Measurements from ENCODE around the gene PLA2G2D. TPM values are rescaled to one million over a fixed set of nuclear protein-coding genes. Genes with fewer than 3 reads are reported as not detected.

PLA2G2D gene
- polyA plus RNA-seq, 1 donor: 0.05 TPM

DNA sequence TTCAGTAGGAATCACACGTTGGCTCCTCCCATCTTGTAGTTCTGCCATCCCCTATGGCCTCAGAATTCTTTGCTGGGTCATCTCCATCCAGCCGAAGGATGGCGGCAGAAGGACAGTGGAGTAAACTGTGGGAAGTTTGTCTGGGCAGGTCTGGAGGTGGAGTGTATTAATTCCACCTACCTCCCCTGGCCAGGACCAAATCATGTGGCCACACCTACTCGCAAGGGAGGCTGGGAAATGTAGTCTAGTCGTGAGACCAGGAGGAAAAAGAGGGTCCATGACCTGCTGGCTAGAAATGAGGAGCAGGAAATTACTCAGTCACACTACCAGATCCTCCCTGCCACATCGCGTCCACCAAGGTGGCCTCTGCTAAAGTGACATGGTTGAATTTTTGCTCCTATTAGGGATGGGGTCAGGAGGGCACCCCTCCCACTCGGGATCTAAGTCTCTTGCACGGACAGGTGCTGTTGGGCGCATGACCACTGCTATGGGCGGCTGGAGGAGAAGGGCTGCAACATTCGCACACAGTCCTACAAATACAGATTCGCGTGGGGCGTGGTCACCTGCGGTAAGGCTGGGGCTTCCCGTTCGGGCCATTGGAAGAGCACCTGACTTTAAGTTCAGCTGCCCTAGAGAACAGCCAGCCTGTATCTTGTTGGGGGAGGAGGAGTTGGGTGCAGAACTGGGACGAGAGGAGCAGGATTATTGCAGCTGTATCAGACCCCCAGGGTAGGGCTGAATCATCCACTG lies 29.8 kb downstream of the PLA2G2D start:
- no peak for DNase-seq (ENCODE audit: low read depth)

DNA sequence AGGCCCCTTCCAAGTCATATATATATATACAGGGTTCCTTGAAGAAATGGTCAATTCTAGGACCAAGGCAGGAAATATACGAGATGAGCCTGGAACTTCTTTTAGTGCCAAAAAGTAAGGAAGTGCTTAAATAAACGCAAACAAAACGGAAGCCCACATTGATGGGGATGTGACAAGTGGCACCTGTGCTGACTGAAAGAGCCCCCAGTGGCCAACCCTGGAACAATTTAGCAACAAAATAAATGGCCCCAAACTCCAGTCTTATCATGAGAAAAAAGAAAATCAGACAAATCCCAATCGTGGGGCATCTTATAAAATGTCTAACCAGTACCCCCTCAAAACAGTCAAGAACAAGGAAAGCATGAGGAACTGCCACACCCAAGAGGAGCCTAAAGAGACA lies 31.7 kb downstream of the PLA2G2D start:
- no peak for DNase-seq (ENCODE audit: low read depth)

GRCh38 chr1:20086800-20087199 lies 32.5 kb downstream of the PLA2G2D start:
- DNase-seq (ENCODE audit: low read depth): no peak

GRCh38 chr1:20083178-20083944 lies 36.0 kb downstream of the PLA2G2D start:
- no peak for DNase-seq (ENCODE audit: low read depth)

GRCh38 chr1:20082772-20083171 lies 36.6 kb downstream of the PLA2G2D start:
- no peak for DNase-seq (ENCODE audit: low read depth)

GRCh38 chr1:20081353-20081810 lies 38.0 kb downstream of the PLA2G2D start:
- no peak for DNase-seq (ENCODE audit: low read depth)

- DNase-seq (ENCODE audit: low read depth): no peak
Observed at GRCh38 chr1:20080441-20081352, 38.6 kb downstream of the PLA2G2D start.

DNA sequence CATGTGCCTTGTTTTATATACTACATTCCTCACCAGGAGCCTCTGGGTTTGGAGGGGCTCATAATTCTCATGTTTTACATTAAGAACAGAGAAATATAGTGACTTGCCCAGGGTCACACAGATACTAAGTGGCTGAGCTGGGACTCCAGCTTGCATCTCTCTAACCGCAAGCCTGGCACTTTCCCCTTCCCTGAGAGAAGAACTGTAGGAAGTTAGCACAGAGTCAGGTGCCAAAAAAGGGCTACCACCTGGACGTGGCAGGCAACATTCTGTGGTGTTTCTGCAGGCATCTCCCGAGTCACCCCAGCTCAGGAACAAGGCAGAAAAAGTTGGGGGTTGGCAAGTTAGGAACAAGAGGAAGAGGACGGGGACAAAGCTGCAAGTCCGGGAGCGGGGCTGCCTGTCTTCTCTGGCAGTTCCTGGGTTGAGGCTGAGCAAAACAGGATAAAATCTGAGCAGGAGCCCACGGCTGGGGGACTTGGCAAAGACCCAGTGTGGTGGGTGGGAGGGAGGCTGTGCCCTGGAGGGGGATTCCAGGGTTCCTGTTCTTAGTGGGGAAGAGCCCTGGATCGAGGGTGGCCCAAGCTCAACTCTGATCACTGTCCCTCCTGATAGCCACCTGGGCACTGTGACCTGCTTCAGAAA lies 39.6 kb downstream of the PLA2G2D start:
- no peak for DNase-seq (ENCODE audit: low read depth)

GRCh38 chr1:20078711-20079110 lies 40.6 kb downstream of the PLA2G2D start:
- no peak for DNase-seq (ENCODE audit: low read depth)

- DNase-seq (ENCODE audit: low read depth): no peak
Observed at GRCh38 chr1:20078171-20078651, 41.1 kb downstream of the PLA2G2D start.

GRCh38 chr1:20076710-20077461 lies 42.5 kb downstream of the PLA2G2D start:
- no peak for DNase-seq (ENCODE audit: low read depth)

- no peak for DNase-seq (ENCODE audit: low read depth)
Observed at GRCh38 chr1:20076223-20076622, 43.1 kb downstream of the PLA2G2D start.

GRCh38 chr1:20075345-20075744 lies 44.0 kb downstream of the PLA2G2D start:
- no peak for DNase-seq (ENCODE audit: low read depth)

GRCh38 chr1:20074725-20075171 lies 44.6 kb downstream of the PLA2G2D start:
- no peak for DNase-seq (ENCODE audit: low read depth)

GRCh38 chr1:20074055-20074724 lies 45.1 kb downstream of the PLA2G2D start:
- no peak for DNase-seq (ENCODE audit: low read depth)

- no peak for DNase-seq (ENCODE audit: low read depth)
Observed at GRCh38 chr1:20073256-20073655, 46.1 kb downstream of the PLA2G2D start.

DNA sequence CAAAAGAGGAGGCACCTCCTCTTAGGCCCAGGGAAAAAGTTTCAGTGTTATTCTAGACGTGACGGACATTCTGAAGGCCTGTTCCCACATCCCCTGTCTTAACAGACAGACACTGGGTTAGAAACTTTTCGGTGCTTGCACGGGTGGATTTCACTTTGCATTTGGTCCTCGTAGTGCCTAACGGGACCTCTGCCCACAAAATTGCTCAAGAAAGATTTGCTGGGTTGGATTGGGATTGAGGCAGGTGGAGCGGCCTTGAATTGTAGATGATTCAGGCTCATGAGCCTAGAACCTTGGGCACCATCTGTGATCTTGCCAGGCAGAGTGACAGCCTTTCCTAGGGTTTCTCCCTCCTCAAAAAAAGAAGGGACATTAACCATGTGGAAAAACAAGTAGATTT lies 46.6 kb downstream of the PLA2G2D start:
- DNase-seq (ENCODE audit: low read depth): no peak

DNA sequence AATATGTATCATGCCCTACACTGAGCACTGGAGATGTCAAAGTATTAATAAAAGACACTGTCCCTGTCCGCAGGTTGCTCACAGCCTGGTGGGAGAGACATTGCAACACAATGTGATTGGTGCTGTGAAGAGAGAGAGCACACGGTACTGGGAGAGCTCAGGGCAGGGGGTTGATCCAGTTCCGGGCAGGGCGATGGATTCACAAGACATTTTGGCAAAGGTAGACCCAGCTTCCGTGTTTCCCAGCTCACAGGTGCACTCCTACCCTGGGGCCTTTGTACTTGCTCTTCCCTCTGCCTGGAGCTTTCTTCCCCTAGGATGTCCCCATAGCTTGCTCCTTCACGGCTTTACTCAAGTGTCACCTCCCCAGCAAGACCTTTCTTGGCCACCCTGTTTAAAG lies 47.9 kb downstream of the PLA2G2D start:
- no peak for DNase-seq (ENCODE audit: low read depth)

- no peak for DNase-seq (ENCODE audit: low read depth)
Observed at GRCh38 chr1:20070357-20070756, 49.0 kb downstream of the PLA2G2D start.

- no peak for DNase-seq (ENCODE audit: low read depth)
Observed at GRCh38 chr1:20069874-20070273, 49.5 kb downstream of the PLA2G2D start, which contains the start of gene PLA2G5. Gene PLA2G5, plus strand, starts transcription at chr1:20070194. Its CDS starts 14,637 bp downstream, at chr1:20084831.
